DMS79 treated with DMSO at 0.1 percent for 48 hours (cell line): Measurements from ENCODE around the gene TULP4.

Experiments used
- DNase-seq: peaks from one replicate; lab custom pipeline; 2025; lab: John Stamatoyannopoulos, UW

The TULP4 gene

DNA sequence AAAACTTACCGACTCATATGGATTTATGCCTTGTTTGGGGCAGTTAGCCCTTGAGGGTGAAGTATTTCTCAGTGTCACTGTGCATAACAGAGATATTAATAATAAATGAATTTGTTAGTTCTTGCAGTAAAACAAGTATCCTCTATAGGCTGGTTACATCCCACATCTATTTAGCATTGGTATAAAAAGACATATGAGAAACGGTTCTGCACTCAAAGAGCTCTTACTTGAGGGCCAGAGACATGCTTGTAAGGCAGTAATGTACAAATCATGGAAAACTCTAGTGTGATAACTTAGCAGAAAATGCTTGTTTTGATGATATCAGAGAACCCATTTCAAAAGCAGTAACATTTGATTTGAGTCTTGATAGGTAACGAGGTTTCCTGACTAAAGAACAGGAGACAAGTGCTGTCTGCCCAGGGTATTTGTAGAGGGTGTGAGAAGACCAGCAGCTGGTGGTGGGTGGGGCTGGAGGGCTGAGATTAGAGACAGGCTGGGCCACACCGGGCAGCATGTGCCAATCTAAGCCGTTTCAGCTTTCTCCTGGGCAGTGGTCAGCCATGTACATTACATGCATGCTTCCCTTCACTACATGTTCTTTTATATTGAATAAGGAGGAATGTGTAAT, 46.3 kb downstream of the TULP4 start:
- DNase-seq, result peak; percentile 54

DNA sequence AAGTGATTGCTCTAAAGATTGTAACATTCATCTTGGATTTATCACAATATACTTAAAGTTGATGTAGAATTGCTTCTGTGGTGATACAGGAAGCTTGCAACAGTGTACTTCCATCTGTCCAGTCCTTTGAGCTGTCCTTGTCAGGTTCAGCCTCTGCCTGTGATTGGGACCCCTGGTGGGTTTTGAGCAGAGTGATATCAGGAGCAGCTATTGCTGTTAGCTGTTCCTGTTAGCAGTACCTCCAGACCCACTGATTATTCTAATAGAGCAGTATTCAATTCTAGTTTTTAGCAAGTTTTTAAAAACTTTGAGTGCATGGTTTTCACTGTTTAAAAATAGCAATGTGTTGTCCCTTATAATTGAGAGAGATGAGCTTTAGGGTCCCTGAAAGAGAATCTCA, 48.8 kb downstream of the TULP4 start:
- DNase-seq, result no peak

DNA sequence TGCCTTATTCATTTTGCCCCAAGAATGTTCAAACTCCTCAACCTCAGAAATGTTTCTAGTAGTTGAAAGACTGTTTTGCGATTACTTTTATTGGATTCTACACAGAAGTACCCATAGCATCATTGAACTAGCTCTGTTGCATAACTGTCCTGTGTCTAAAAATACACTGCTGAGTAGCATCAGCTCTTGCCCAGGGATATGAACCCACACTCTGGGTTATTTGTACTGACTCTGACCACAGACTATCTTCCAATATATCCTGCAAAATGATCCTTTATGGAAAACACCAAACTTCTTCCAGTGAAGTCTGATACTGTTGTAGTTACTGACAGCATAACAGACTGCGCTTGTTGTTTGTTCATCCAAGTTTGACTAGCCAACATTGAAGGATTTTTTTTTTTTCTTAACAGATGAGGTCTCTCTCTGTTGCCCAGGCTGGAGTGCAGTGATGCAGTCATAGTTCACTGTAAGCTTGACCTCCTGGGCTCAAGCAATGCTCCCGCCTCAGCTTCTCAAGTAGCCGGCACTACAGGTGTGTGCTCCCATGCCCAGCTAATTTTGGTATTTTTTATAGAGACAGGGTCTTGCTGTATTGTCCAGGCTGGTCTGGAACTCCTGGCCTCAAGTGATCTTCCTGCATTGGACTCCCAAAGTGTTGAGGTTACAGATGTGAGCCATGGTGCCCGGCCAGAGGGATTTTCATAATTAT, 49.9 kb downstream of the TULP4 start:
- no peak for DNase-seq

DNA sequence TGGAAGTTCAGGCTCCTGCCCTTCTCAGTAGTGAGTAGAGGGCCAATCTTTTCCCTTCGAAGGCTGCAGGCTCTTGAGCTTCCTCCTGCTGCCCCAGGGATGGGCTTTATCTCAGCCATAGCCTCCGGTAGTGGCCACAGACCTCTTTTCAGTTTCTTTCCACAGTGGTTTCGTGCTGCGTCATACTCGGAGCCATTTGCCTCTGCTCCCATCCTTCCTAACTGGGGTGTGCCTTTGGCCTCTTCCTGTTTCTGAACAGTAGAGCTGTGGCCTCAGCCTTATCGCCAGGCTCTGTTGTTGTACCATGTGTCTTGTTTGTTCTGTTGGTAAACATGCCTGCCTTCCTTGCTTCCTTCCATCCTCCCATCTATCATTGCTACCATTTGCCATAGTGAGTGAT, 54.1 kb downstream of the TULP4 start:
- no peak for DNase-seq

DNA sequence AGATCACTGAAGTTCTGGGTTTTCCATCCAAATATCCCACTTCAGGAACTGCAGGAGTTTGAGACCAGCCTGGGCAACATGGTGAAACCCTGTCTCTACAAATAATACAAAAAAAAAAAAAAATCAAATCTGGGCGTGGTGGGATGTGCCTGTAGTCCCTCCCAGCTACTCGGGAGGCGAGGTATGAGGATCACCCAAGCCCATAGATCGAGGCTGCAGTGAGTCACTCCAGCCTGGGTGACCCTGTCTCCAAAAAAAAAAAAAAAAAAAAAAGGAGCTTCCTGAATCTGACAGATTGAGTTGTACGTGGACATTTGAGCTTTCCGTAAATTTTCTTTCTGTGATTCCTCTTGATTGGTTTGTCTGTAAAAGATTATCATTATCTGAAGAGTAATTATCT, 55.6 kb downstream of the TULP4 start:
- no peak for DNase-seq

DNA sequence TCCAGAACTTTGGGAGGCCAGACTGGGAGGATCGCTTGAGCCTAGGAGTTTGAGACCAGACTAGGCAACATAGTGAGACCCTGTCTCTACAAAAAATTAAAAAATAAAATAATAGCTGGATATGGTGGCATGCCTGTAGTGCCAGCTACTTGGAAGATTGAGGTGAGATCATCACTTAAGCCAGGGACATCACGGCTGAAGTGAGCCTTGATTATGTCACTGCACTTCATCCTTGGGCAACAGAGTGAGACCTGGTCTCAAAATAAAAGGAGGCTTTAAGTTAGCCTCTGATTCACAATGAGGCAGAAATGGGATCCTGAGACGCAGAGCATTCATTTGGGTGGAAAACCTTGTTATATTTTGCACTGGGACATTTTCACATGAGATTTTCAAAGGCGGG, 57.0 kb downstream of the TULP4 start:
- DNase-seq, result no peak

DNA sequence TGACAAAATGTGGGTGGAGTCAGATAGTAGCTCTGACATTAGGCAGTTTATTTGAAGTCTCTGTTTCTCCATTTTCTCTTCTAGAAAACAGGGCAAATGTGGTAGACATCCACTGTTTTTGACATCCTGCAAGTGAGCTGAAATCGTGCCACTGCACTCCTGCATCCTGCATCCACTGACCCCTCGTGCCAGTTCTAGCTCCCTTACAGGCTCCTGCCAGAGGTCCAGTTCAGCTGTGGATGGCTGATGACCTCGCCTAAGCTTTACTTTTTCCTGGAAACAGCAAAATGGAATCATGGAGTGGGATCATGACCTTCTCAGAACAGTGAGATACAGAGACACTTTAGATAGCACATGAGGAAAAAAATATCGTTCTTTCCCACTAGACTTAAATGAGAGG, 58.5 kb downstream of the TULP4 start:
- no peak for DNase-seq

DNA sequence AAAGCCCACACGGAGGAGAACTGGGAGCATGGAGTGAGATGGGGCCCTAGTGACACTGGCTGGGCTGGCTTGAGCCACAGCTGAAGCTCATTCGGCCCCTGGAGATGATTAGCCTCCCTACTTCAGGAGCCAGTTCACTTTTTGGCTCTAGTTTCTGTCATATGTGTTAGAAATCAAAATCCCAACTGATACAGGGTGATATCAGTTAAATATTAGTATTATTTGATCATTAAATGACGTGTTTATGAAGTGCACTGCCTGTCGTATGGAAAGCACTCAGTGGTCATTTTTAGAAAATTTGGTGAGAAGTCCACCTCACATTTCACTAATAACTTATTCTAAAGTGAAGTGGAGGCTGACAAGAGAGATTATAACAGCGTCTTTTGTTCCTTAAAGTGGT, 59.0 kb downstream of the TULP4 start:
- no peak for DNase-seq

DNA sequence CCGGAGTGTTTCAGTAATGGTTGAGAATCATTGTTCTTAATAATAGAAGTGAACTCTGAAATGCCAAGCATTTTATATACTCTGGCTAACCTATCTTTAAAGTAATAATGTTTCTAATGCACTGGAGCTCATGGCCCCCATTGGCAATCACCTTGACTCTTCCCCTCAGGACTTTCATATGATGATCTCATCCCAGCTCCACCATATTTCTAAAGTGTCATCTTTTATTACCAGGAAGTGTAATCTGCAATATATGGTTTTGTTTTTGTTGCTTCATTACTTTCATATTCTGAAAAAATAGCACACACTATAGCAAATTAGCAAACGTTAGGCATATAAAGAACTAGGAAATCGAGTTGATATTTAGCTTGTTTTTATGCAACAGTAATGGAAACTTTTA, 60.3 kb downstream of the TULP4 start:
- no peak for DNase-seq

DNA sequence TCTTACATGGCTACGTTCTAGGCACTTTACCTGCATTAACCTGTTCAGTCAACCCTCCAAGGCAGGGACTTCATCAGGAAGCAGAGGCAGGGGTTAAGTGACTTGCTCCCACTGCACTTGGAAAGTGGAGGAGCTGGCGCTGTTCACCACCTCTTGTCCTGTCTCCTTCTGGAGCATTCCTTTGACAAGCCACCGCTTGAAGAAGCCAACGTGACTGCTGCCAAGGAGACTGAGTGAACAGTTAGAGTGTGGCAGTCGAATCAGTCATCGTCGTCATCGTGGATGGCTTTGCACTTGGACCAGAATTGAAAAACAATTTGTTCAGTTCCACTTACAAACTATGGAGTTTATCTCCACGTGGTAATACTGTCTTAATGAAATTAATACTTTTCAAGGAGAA, 60.9 kb downstream of the TULP4 start:
- peak; percentile 37 for DNase-seq

DNA sequence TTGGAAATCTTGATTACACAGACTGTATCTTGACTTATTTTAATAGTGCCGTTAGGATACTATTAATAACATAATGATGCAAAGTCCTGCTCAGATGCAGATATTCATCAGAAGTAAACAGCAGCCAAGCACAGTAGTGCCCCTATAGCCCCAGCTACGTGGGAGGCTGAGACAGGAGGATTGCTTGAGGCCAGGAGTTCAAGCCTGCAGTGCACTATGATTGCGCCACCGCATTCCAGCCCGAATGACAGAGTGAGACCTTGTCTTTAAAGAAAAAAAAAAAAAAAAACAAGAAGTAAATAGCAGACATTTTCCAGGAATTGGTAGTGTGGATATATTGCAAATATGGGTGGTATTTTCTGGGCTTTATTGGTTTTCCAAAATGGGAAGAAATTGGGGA, 61.8 kb downstream of the TULP4 start:
- DNase-seq, result no peak

DNA sequence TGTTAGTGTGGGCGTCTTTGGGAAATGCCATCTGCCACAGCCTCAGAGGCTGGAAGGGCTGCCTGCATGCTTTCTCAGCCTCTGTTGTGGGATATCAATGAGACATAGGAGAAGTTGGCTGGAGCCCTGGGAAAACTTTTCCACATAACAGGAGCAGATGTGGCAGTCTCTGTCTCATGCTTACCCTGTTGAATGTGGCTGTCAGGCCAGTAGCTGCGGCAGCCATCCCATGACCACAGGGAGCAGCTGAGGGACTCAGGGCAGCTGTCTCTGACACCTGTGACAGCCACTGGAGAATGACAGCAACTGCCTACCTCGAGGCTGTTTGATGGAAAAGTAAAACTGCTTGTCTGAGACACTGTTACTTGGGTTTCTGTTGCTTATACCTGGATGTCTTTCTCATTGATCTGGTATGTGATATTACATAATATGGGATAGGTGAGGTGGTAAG, 64.4 kb downstream of the TULP4 start:
- no peak for DNase-seq

DNA sequence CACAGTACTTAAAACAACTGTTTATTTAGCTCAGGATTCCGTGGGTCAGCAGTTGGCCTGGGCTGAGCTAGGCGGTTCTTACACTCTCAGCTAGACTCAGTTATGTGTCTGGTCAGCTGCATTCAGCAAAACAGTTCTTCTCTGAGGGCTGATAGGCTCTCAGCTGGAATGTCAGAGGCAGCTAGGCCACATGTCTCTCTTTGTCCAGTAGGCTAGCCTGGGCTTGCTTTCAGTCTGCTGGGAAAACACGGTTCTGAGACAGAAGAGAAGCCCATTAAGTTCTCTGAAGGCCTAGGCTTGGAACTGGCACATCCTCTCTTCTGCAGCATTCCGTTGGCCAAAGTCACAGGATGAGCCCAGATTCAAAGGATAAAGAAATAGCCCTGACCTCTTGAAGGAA, 65.6 kb downstream of the TULP4 start:
- peak; percentile 25 for DNase-seq

DNA sequence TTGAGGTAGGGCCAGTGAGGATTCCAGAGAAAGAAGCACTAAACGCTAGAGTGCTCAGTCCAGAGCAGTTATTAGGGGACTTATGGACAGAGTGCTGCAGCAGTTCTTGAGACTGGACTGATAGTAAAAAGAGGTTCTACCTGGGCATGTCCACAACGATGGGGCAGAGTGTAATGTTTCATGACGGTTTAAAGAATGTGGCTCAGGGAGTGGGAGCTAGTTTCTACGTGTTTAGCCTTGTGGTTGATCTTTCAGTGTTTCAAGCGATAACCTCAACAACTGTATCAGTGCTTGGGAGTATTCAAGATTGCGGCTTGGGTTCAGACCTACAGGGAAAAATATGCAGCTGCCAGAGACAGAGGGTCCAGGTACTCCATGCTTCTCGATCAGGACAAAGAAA, 67.1 kb downstream of the TULP4 start:
- DNase-seq, result no peak

DNA sequence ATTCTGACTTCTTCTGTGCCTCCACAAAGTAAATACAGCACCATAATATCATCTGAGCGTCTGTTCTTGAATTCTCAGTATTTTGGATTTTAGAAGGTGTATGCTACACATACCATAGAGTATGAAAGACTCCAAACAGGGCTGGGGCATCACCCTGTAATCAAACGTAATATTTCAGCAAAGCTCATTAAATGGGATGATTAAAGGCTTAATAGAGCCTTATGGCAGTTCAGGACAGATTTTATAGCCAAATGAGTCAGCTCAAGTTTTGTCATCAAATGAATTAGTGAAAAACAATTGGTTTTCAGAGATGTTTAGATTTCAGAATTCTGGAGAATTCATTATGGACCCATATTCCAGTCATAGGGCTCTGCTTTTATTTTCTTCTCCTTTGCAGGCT, 68.9 kb downstream of the TULP4 start:
- DNase-seq, result no peak

DNA sequence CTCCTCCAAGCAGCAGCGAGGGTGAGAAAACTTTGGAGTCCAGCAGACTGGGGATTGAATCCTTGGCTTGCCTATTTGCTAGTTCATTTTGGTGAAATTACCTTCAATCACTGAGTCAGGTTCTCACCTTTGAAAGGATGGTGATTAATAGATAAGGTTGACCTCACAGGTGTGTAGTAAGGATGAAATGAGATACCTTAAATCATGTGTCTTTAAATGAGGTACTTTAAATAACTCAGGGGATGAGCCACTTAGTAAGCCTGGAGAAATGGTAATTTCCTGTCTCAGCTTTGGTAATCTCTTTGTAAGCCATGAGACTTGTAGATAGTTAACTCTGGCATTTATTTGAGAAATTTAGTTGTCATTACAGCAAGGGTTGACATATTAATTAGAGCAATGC, 70.2 kb downstream of the TULP4 start:
- no peak for DNase-seq

DNA sequence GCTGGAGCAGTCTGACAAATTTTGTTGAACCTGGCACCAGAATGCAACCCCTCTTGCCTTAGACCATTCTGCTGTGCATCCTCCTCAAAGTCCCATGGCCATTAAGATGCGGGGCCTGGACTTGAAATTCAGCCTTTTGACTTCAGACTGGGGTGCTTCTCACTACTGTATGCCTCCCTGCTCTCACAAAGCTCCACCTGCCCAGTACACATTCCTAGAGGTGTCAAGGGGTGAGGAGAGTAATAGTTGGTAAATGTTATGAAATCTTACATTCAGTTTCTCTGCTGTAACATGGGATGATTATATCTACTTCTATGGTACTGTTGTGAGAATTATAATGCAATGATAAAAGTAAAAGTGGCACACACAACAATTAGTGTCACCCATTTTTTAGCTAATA, 70.8 kb downstream of the TULP4 start:
- DNase-seq, result no peak

DNA sequence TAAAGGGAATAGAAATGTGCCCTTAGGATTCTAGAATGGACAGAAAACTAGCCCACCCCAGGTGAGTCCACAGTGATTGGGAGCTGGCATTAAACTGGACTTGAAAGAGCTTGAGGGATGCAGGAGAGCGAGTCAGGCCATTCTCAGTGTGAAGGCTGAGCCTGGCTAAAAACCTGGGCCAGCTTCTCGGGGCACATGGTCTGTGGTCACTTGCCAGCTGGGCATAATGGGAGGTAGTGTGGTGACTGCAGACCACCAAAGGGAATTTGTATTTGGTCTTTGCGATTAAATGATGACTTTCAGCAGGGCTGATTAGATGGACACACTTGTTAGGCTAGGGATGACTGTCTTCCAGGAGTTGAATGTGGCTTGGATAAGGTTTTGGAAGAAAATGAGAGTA, 71.3 kb downstream of the TULP4 start:
- DNase-seq, result no peak

DNA sequence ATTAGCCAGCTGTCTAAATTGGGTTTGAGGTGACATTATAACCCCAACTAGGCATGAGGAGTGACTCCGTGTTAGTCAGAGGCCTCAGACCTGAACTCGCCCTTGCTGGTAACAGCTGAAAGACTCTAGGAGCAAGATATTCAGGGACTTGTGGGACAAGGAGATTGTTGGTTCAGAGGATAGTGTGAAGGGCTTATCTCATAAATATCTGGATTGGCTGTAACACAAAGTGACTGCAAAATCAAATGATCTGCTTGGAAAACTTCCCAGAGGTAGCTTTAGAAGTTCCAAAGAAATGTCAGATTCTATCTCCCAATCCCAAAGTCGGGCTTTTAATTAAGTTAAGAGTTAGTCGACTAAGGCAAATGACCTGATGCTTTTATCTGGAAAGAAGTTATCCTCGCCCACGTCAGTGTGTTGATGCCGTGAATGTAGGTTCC, 72.4 kb downstream of the TULP4 start:
- DNase-seq, result no peak

DNA sequence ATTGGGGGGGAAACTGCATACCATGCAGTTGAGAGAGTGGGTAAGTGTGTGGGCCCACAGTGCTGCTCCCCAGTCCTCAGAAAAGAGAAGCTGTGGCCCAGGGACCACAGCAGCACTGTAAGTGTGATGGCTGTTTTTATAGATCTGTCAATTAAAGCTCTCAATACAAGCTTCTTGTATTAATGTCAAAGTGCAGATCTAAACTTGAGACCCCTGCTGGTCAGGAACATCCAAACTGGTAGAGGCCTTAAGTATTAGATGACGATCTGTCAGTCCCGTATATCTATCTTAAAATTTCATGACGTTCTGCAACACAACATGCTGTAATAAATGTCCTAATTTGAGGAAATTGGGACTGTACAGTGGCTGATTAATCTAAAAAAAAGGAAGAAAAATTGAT, 74.8 kb downstream of the TULP4 start:
- no peak for DNase-seq

DNA sequence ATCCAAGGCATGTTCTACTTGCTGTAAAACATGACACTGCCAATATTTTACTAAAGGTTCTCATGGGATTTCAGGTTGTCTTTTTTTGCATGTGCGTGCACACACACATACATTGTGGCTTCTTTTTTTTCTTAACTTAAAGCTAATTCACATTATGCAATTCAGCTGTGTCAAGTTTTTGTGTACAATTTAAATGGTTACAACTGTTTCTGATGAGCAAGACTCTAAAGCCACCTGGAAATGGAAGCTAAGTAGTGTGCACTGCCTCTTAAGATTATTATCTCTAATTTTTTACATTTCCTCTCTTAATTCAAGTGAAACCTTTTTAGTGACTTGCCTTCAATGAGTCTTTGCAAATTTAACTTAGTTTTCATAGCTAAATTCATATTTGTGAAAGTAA, 75.3 kb downstream of the TULP4 start:
- peak; percentile 54 for DNase-seq

DNA sequence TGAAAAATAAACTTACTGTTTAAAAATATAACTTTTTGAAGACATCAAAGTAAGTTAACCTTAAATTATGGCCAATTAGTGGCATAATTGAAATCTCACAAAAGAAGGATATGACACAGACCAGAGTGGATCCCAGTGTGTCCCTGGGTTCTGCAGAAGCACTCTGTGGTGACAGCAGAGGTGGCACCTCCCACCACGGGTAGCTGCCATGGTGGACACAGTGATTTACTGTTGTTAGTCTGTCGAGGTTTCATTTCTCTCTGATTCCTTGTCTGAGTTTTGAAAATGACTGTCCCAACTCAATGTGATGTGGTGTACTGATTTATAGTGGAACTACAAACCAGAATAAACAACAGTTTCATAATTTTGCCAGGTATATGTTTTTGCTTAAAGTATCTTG, 76.5 kb downstream of the TULP4 start:
- no peak for DNase-seq

DNA sequence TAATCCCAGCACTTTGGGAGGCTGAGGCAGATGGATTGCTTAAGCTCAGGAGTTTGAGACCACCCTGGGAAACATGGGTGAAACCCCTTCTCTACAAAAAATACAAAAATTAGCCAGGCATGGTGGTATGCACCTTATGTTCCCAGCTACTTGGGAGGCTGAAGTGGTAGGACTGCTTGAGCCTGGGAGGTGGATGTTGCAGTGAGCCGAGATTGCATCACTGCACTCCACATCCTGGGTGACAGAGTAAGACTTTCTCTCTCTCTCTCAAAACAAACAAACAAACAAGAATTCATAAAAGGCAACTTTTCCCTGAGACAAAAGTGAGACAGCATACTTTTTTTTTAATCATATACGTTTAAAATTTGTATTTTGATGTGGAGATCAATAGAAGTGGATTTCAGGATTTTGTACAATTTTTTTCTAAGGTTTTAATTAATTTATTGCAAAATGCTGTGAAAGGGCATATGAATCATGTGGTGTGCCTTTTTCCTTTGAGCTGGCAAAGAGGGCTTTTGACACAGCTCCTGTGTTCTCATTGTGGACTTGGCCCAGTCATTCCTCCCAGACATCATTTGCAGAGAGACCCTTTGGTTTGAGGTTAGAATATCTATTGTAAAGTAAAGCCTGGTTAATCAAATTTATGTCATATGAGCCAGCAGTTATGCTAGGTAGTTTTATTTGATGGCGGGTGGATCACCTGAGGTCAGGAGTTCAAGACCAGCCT, 77.1 kb downstream of the TULP4 start:
- DNase-seq, result no peak
